D341Med (cell line): Measurements from ENCODE around the gene CC2D2B.

Source experiments
- DNase-seq: peaks from one replicate; pipeline ENCODE4 v3.0.0; 2012; ENCODE audit warnings: low spot score

The CC2D2B gene

GRCh38 chr10:96075977-96076376, 168.2 kb downstream of the CC2D2B start:
- DNase-seq, result no peak

GRCh38 chr10:96077156-96077555, 169.4 kb downstream of the CC2D2B start:
- DNase-seq, result no peak

GRCh38 chr10:96082153-96082552, 174.4 kb downstream of the CC2D2B start:
- no peak for DNase-seq
